A549 (cell line): ENCODE results near the gene IDE.

ENCODE experiments used
- BHLHE40 ChIP-seq: IDR thresholded peaks from 2 replicates; pipeline ENCODE4 v1.6.1; 2012; ENCODE audit warnings: low read depth, low read length, inconsistent platforms
- CEBPB ChIP-seq, 2 experiments: fragments of >200 bp in 1 of 2; sonication (Bioruptor Twin) in 1 of 2; formaldehyde crosslinking in 1 of 2; IDR thresholded peaks; 2 replicates each; pipeline ENCODE4 v1.6.1; 2012 to 2016
- CTCF ChIP-seq: fragments of >200 bp; sonication (Bioruptor Twin); formaldehyde crosslinking; IDR thresholded peaks from 3 replicates; pipeline ENCODE4 v1.5.1; 2016
- KDM1A ChIP-seq: fragments of 200-600 bp; sonication (generic); IDR thresholded peaks from 2 replicates; pipeline ENCODE4 v1.6.1; 2016; ENCODE audit warnings: low read depth, mild to moderate bottlenecking
- MYC ChIP-seq: IDR thresholded peaks from 2 replicates; pipeline ENCODE4 v1.6.1; 2012; ENCODE audit warnings: mild to moderate bottlenecking, inconsistent platforms, low read length, improper control_type of control experiment, borderline replicate concordance
- NPAS2 ChIP-seq: fragments of 250-450 bp; sonication (Bioruptor Pico); IDR thresholded peaks from 2 replicates; pipeline ENCODE4 v1.8.0; 2022; ENCODE audit warnings: mild to moderate bottlenecking, moderate library complexity, borderline replicate concordance
- POLR2A ChIP-seq: IDR thresholded peaks from 2 replicates; pipeline ENCODE4 v1.6.1; 2012; ENCODE audit warnings: mild to moderate bottlenecking, low read length
- RAD21 ChIP-seq, 2 experiments: fragments of >200 bp in 1 of 2; sonication (Bioruptor Twin) in 1 of 2; formaldehyde crosslinking in 1 of 2; IDR thresholded peaks in 1 of 2; conservative IDR thresholded peaks in 1 of 2; 2 replicates in 1 of 2; 3 replicates in 1 of 2; pipeline ENCODE4 v1.6.1; 2012 to 2018; ENCODE audit warnings: inconsistent platforms in 1 of 2
- RCOR1 ChIP-seq: fragments of 150-350 bp; IDR thresholded peaks from 2 replicates; pipeline ENCODE4 v1.6.1; 2014; ENCODE audit warnings: antibody characterized with exemption, low read length, low read depth
- RNF2 ChIP-seq: fragments of 200-600 bp; sonication (generic); IDR thresholded peaks from 2 replicates; pipeline ENCODE4 v1.6.1; 2016; ENCODE audit warnings: low read depth, mild to moderate bottlenecking, antibody characterized with exemption, moderate library complexity, borderline replicate concordance
- SREBF2 ChIP-seq: fragments of 450-650 bp; IDR thresholded peaks from 2 replicates; pipeline ENCODE4 v1.6.1; 2014; ENCODE audit warnings: mild to moderate bottlenecking, moderate library complexity
- TFCP2L1 ChIP-seq: fragments of 250-450 bp; sonication (Bioruptor Pico); IDR thresholded peaks from 2 replicates; pipeline ENCODE4 v1.5.0; 2021; ENCODE audit warnings: mild to moderate bottlenecking
- TF ChIP-seq, protein P1 (sequence below): IDR thresholded peaks from 2 replicates; pipeline ENCODE4 v1.6.1; 2012

DNA sequence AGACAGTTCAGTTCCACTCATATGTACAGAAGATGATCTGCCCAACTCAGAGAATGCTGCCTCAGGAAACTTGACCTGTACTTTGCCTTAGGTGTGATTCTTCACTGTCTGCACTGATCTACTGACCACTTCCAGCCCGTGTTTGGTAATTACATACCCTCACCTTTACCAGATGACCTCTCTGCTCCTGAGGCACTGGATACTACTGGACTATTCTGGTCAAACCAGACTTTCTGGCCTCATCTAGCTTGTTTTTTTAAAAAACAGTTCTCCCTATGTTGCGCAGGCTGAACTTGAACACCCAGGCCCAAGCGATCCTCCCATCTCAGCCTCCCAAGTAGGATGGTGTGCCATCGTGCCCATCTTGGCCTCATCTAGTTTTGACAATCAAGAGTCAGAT, 26.2 kb downstream of the IDE start:
- no peak for TF ChIP-seq SREBF2
- no peak for TF ChIP-seq TFCP2L1
- no peak for TF ChIP-seq CEBPB (IDR thresholded peaks at IDR 0.05)
- TF ChIP-seq, protein P1, sequence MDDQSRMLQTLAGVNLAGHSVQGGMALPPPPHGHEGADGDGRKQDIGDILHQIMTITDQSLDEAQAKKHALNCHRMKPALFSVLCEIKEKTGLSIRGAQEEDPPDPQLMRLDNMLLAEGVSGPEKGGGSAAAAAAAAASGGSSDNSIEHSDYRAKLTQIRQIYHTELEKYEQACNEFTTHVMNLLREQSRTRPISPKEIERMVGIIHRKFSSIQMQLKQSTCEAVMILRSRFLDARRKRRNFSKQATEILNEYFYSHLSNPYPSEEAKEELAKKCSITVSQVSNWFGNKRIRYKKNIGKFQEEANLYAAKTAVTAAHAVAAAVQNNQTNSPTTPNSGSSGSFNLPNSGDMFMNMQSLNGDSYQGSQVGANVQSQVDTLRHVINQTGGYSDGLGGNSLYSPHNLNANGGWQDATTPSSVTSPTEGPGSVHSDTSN = no peak
- TF ChIP-seq CTCF = no peak
- TF ChIP-seq NPAS2 (CRISPR knock-in tag) = no peak
- TF ChIP-seq RNF2 = no peak
- TF ChIP-seq POLR2A = no peak
- TF ChIP-seq RCOR1 = no peak
- no peak for TF ChIP-seq BHLHE40
- no peak for TF ChIP-seq KDM1A
- no peak for TF ChIP-seq RAD21 (conservative IDR thresholded peaks at IDR 0.05 in 1 of 2, IDR thresholded peaks at IDR 0.05 in 1 of 2)
- TF ChIP-seq MYC = no peak
